Activated CD4-positive, alpha-beta T cell treated with anti-CD3 and anti-CD28 coated beads for 1 hour (primary cell): Measurements from ENCODE around the gene EZH2.

ENCODE experiments used
- DNase-seq: peaks from one replicate; pipeline ENCODE4 v3.0.0-alpha.2; 2020

Gene EZH2

GRCh38 chr7:148804343-148805235 is 79.5 kb downstream of the EZH2 start:
- no peak for DNase-seq

GRCh38 chr7:148803094-148803493 is 81.0 kb downstream of the EZH2 start:
- DNase-seq, result no peak

GRCh38 chr7:148802101-148802493 is 82.0 kb downstream of the EZH2 start:
- no peak for DNase-seq

- no peak for DNase-seq
Observed at GRCh38 chr7:148800677-148801076, 83.4 kb downstream of the EZH2 start.

GRCh38 chr7:148799893-148800555 is 84.1 kb downstream of the EZH2 start:
- no peak for DNase-seq

GRCh38 chr7:148796841-148797240 is 87.2 kb downstream of the EZH2 start:
- DNase-seq, result no peak

GRCh38 chr7:148794476-148794875 is 89.6 kb downstream of the EZH2 start:
- no peak for DNase-seq

GRCh38 chr7:148793590-148793989 is 90.5 kb downstream of the EZH2 start:
- DNase-seq, result no peak

GRCh38 chr7:148791546-148791945 is 92.5 kb downstream of the EZH2 start:
- no peak for DNase-seq

- DNase-seq, result no peak
Observed at GRCh38 chr7:148790850-148791249, 93.2 kb downstream of the EZH2 start.

GRCh38 chr7:148790131-148790726 is 93.9 kb downstream of the EZH2 start:
- no peak for DNase-seq

- no peak for DNase-seq
Observed at GRCh38 chr7:148789220-148789619, 94.9 kb downstream of the EZH2 start.

GRCh38 chr7:148787571-148788295 is 96.4 kb downstream of the EZH2 start:
- no peak for DNase-seq

- no peak for DNase-seq
Observed at GRCh38 chr7:148783801-148784527, 100.1 kb downstream of the EZH2 start.

GRCh38 chr7:148782757-148783456 is 101.2 kb downstream of the EZH2 start:
- no peak for DNase-seq

- no peak for DNase-seq
Observed at GRCh38 chr7:148774471-148774870, 109.6 kb downstream of the EZH2 start.

- no peak for DNase-seq
Observed at GRCh38 chr7:148773334-148773733, 110.8 kb downstream of the EZH2 start.

GRCh38 chr7:148772297-148773089 is 111.6 kb downstream of the EZH2 start:
- peak; percentile 14 for DNase-seq

- DNase-seq, result no peak
Observed at GRCh38 chr7:148770004-148770403, 114.1 kb downstream of the EZH2 start.

- DNase-seq, result no peak
Observed at GRCh38 chr7:148763622-148764021, 120.5 kb downstream of the EZH2 start.
